ENCODE measurements around the gene MFAP1. TPM values are rescaled to one million over a fixed set of nuclear protein-coding genes. Genes with fewer than 3 reads are reported as not detected.

MFAP1 gene
- total and polyA plus RNA-seq, 9 donors = 12.4 to 54.1 (median 21.0) TPM

DNA sequence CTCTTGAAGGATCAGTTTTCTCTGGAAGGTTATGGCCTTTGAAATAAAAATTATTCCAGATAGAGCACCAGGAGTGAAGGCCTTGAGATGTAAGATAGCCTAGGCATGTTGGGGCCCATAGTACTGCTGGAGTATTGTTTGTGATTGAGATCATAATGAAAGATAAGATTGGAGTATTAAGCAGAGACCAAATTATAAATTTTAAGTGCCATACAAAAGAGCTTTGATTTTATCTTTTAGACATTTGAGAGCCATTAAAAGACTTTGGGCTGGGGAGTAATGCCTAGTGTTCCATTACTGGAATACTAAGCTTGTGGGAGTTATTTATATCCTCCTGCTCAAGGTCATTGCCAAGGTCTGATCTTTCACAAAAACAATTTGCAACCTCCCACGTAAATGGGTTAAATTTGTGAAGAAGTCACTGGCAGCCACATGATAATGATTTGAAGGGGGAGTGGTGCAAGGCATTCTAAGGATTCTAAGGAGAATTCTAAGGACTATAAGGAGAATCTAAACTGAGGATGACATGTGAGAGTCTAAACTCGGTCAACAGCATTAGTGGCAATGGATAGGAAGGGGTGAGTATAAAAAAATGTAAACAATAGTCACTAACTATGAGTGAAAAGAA lies 60.6 kb downstream of the MFAP1 start:
- Histone ChIP-seq H3K4me3 (no peak overlapping the region), H3K27me3 (no peaks in the 10 kb centered on the region), H3K4me1 (ENCODE audit: insufficient read depth) (peaks cover 2% of the 10 kb centered on the region), H3K27ac (peak overlapping the region in 1 of 2 donors; percentile 9), H3K9me3 (no peaks in the 10 kb centered on the region), H3K36me3 (no peaks in the 10 kb centered on the region)
- intact Hi-C loops (cut with DNase I) = no loop called here
- TF ChIP-seq, protein P1, sequence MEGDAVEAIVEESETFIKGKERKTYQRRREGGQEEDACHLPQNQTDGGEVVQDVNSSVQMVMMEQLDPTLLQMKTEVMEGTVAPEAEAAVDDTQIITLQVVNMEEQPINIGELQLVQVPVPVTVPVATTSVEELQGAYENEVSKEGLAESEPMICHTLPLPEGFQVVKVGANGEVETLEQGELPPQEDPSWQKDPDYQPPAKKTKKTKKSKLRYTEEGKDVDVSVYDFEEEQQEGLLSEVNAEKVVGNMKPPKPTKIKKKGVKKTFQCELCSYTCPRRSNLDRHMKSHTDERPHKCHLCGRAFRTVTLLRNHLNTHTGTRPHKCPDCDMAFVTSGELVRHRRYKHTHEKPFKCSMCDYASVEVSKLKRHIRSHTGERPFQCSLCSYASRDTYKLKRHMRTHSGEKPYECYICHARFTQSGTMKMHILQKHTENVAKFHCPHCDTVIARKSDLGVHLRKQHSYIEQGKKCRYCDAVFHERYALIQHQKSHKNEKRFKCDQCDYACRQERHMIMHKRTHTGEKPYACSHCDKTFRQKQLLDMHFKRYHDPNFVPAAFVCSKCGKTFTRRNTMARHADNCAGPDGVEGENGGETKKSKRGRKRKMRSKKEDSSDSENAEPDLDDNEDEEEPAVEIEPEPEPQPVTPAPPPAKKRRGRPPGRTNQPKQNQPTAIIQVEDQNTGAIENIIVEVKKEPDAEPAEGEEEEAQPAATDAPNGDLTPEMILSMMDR (IDR thresholded peaks at IDR 0.05) = no peak
- TF ChIP-seq EP300 (IDR thresholded peaks at IDR 0.05) (no peak), POLR2A (IDR thresholded peaks at IDR 0.05) (no peak)
- 5 to 18% (median 8%) methylated on average over 2 of the region's 2 CpGs for WGBS, 3 donors
- DNase-seq = no peak

DNA sequence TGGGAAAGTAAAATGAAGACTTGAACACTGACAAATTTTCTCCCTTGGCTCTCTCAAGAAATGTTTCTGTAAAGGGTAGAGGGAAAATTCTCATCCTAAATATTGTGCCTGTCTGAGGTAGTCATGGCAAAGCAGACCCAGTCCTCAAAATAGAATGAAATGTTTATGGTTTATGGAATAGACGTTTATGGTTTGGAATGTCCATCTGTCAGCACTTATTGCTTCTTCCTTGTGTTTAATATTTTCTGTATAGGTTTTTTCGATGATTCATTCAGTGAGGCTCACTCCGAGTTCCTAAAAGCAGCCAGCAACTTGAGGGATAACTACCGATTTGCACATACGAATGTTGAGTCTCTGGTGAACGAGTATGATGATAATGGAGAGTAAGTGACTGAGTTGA lies 61.7 kb downstream of the MFAP1 start:
- TF ChIP-seq POLR2A (IDR thresholded peaks at IDR 0.05) (no peak), EP300 (IDR thresholded peaks at IDR 0.05) (no peak)
- TF ChIP-seq, protein P1 (IDR thresholded peaks at IDR 0.05) = no peak
- H3K4me1 ChIP-seq (ENCODE audit: insufficient read depth) = peaks cover 2% of the 10 kb centered on the region
- H3K27me3 ChIP-seq = no peaks in the 10 kb centered on the region
- intact Hi-C loops (cut with DNase I) = no loop called here
- no peaks in the 10 kb centered on the region for H3K36me3 ChIP-seq
- no peaks in the 10 kb centered on the region for H3K9me3 ChIP-seq
- DNase-seq = no peak
- no peak overlapping the region for H3K4me3 ChIP-seq
- WGBS, 3 donors = 72 to 77% (median 77%) methylated on average over 6 of the region's 6 CpGs
- no peak overlapping the region for H3K27ac ChIP-seq

MicroRNA genes within 50 kb of the gene (microRNA counts, 767-probe panel; counts per million panel counts)
- microRNA hsa-miR-1282 = 530 counts per million, percentile 78 among the panel's probes with 10 or more counts

Small RNAs within 50 kb of the gene (microRNA-seq; reads per million reads assigned to microRNA genes)
- gene MIR1282 = 0 to 3.4 (median 0) reads per million in 3 donors

Small RNAs within 50 kb of the gene (small RNA-seq; reads per million reads assigned to genes)
- gene MIR1282 (not detected), gene RF00019 (not detected)

Other genes starting within 250 kb of the MFAP1 start
- gene PPIP5K1, start 234.5 kb downstream of the MFAP1 start, total RNA-seq = 10 to 100 TPM; 16.5 to 45.2 (median 34.3) TPM
- 10 to 100 TPM in 1 of 2 donors, 1 to 10 TPM in 1; 7.6 to 27.0 TPM for gene PPIP5K1, start 234.5 kb downstream of the MFAP1 start, polyA plus RNA-seq
- under 1 TPM in 3 of 7 donors, not detected in 4; 0.11 to 0.41 (median 0.35) TPM for gene CKMT1B, start 230.7 kb downstream of the MFAP1 start, total RNA-seq
- 1 to 10 TPM in 1 of 2 donors, under 1 TPM in 1; 0.08 to 1.1 TPM for gene CKMT1B, start 230.7 kb downstream of the MFAP1 start, polyA plus RNA-seq
- gene STRC, start 205.9 kb downstream of the MFAP1 start, total RNA-seq = under 1 TPM; 0.23 to 0.89 (median 0.35) TPM
- under 1 TPM; 0.29 to 0.30 TPM for gene STRC, start 205.9 kb downstream of the MFAP1 start, polyA plus RNA-seq
- gene CATSPER2, start 175.8 kb downstream of the MFAP1 start, total RNA-seq = 10 to 100 TPM in 1 of 7 donors, 1 to 10 TPM in 6; 3.8 to 10.2 (median 6.3) TPM
- gene CATSPER2, start 175.8 kb downstream of the MFAP1 start, polyA plus RNA-seq = 1 to 10 TPM; 2.3 to 2.5 TPM
- under 1 TPM in 3 of 7 donors, not detected in 4; 0.31 to 0.92 (median 0.40) TPM for gene CKMT1A, start 130.8 kb downstream of the MFAP1 start, total RNA-seq
- gene CKMT1A, start 130.8 kb downstream of the MFAP1 start, polyA plus RNA-seq = under 1 TPM; 0.13 to 0.62 TPM
- gene PDIA3, start 78.3 kb downstream of the MFAP1 start, total RNA-seq = 100 to 1,000 TPM in 5 of 7 donors, 10 to 100 TPM in 2; 56.9 to 389 (median 260) TPM
- gene PDIA3, start 78.3 kb downstream of the MFAP1 start, polyA plus RNA-seq = 100 to 1,000 TPM; 175 to 711 TPM
- 1 to 10 TPM; 2.2 to 7.2 (median 5.5) TPM for gene ELL3, start 47.7 kb downstream of the MFAP1 start, total RNA-seq
- 1 to 10 TPM; 4.7 to 4.9 TPM for gene ELL3, start 47.7 kb downstream of the MFAP1 start, polyA plus RNA-seq
- 100 to 1,000 TPM; 433 to 587 (median 484) TPM for gene SERF2, start 32.4 kb downstream of the MFAP1 start, total RNA-seq
- 100 to 1,000 TPM; 254 to 981 TPM for gene SERF2, start 32.4 kb downstream of the MFAP1 start, polyA plus RNA-seq
- under 1 TPM in 5 of 7 donors, not detected in 2; 0.07 to 0.36 (median 0.18) TPM for gene SERINC4, start 24.5 kb downstream of the MFAP1 start, total RNA-seq
- gene SERINC4, start 24.5 kb downstream of the MFAP1 start, polyA plus RNA-seq = under 1 TPM in 1 of 2 donors, not detected in 1; 0.39 TPM
- 10 to 100 TPM in 6 of 7 donors, 1 to 10 TPM in 1; 9.1 to 20.7 (median 14.1) TPM for gene HYPK, start 24.1 kb downstream of the MFAP1 start, total RNA-seq
- gene HYPK, start 24.1 kb downstream of the MFAP1 start, polyA plus RNA-seq = 10 to 100 TPM in 1 of 2 donors, 1 to 10 TPM in 1; 7.2 to 12.3 TPM
- 1 to 10 TPM; 2.4 to 6.2 (median 4.0) TPM for gene WDR76, start 2.3 kb upstream of the MFAP1 start, total RNA-seq
- 1 to 10 TPM; 2.8 to 4.2 TPM for gene WDR76, start 2.3 kb upstream of the MFAP1 start, polyA plus RNA-seq